Body of pancreas (tissue), 4 donors: ENCODE results near the gene NKAIN2.

Experiments
- POLR2A ChIP-seq, 3 donors: fragments of 450-650 bp; IDR thresholded peaks; one replicate each; pipeline ENCODE4 v1.6.1; 2016; ENCODE audit warnings: antibody characterized with exemption in 3 of 3, mild to moderate bottlenecking in 2 of 3
- TF ChIP-seq, protein P1 (sequence below), 7 experiments: fragments of 450-650 bp in 4 of 7; fragments of 200-600 bp in 3 of 7; sonication (generic) in 3 of 7; IDR thresholded peaks; one replicate each; pipeline ENCODE4 v1.5.1; 2016 to 2019; ENCODE audit warnings: antibody characterized with exemption in 7 of 7

DNA sequence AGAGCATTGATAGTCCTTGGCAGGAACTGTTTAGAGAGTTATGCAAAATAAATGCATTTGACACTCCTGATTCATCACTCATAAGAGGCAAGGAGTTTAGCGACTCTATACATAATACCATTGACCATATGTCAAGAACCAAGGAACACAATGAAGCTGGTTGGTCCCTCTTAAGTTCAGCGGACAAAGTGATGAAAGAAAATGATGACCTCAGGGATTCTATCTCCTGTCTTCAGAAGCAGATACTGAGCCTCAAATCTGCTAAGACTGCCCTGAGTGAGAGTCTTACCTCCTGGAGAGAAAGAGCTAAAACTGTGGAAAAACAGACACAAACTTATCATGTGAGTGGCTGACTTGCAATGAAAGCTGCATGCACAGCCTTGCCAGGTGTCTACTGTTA, 9.5 kb upstream of the NKAIN2 start:
- TF ChIP-seq POLR2A (IDR thresholded peaks at IDR 0.05): no peak
- TF ChIP-seq, protein P1, sequence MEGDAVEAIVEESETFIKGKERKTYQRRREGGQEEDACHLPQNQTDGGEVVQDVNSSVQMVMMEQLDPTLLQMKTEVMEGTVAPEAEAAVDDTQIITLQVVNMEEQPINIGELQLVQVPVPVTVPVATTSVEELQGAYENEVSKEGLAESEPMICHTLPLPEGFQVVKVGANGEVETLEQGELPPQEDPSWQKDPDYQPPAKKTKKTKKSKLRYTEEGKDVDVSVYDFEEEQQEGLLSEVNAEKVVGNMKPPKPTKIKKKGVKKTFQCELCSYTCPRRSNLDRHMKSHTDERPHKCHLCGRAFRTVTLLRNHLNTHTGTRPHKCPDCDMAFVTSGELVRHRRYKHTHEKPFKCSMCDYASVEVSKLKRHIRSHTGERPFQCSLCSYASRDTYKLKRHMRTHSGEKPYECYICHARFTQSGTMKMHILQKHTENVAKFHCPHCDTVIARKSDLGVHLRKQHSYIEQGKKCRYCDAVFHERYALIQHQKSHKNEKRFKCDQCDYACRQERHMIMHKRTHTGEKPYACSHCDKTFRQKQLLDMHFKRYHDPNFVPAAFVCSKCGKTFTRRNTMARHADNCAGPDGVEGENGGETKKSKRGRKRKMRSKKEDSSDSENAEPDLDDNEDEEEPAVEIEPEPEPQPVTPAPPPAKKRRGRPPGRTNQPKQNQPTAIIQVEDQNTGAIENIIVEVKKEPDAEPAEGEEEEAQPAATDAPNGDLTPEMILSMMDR (IDR thresholded peaks at IDR 0.05): no peak
